ENCODE data around the gene PTAFR. TPM values are rescaled to one million over a fixed set of nuclear protein-coding genes. Genes with fewer than 3 reads are reported as not detected.

PTAFR gene
- total RNA-seq, 4 donors from 2014 or later: 3.5 to 11.1 (median 5.9) TPM

GRCh38 chr1:28185071-28185470 lies 8.6 kb upstream of the PTAFR start:
- Histone ChIP-seq H3K27me3 (no peaks in the 10 kb centered on the region), H3K9me3 (no peaks in the 10 kb centered on the region), H3K4me3 (no peak overlapping the region), H3K4me1 (no peaks in the 10 kb centered on the region), H3K36me3 (no peaks in the 10 kb centered on the region), H3K27ac (no peak overlapping the region)
- TF ChIP-seq POLR2A (IDR thresholded peaks at IDR 0.05) (no peak), CTCF (IDR thresholded peaks at IDR 0.05) (no peak), EP300 (IDR thresholded peaks at IDR 0.05) (no peak)
- DNase-seq (ENCODE audit: low spot score in 2 of 2): no peak
- 81 to 88% methylated on average over 1 of the region's 1 CpG for WGBS, 2 donors

GRCh38 chr1:28180306-28181305 lies 4.1 kb upstream of the PTAFR start:
- no peaks in the 10 kb centered on the region for H3K36me3 ChIP-seq
- 59 to 60% methylated on average over 12 of the region's 12 CpGs for WGBS, 2 donors
- H3K4me3 ChIP-seq: no peak overlapping the region
- no peaks in the 10 kb centered on the region for H3K4me1 ChIP-seq
- no peak for DNase-seq (ENCODE audit: low spot score in 2 of 2)
- TF ChIP-seq EP300 (IDR thresholded peaks at IDR 0.05) (no peak), POLR2A (IDR thresholded peaks at IDR 0.05) (no peak), CTCF (IDR thresholded peaks at IDR 0.05) (no peak)
- no peak overlapping the region for H3K27ac ChIP-seq
- H3K27me3 ChIP-seq: no peaks in the 10 kb centered on the region
- H3K9me3 ChIP-seq: no peaks in the 10 kb centered on the region

- WGBS, 2 donors: 88 to 91% methylated on average over 15 of the region's 15 CpGs
- Histone ChIP-seq H3K4me1 (peaks cover 0 to 2% (median 0%) of the 10 kb centered on the region in 4 donors), H3K36me3 (no peaks in the 10 kb centered on the region), H3K4me3 (no peak overlapping the region), H3K27ac (no peak overlapping the region), H3K27me3 (no peaks in the 10 kb centered on the region), H3K9me3 (no peaks in the 10 kb centered on the region)
- TF ChIP-seq EP300 (IDR thresholded peaks at IDR 0.05) (no peak), CTCF (IDR thresholded peaks at IDR 0.05) (no peak), POLR2A (IDR thresholded peaks at IDR 0.05) (no peak)
- no peak for DNase-seq (ENCODE audit: low spot score in 2 of 2)
Measured at GRCh38 chr1:28178690-28179485, 2.4 kb upstream of the PTAFR start.

GRCh38 chr1:28175955-28176485 lies 470 bp downstream of the PTAFR start:
- Histone ChIP-seq H3K27me3 (no peaks in the 10 kb centered on the region), H3K4me3 (peak overlapping the region in 3 of 4 donors; percentile 3 to 36 (median 7)), H3K27ac (peak overlapping the region in 3 of 4 donors; percentile 10 to 67 (median 44)), H3K9me3 (no peaks in the 10 kb centered on the region), H3K36me3 (no peaks in the 10 kb centered on the region), H3K4me1 (peaks cover 0 to 16% (median 5%) of the 10 kb centered on the region in 4 donors)
- TF ChIP-seq POLR2A (IDR thresholded peaks at IDR 0.05) (no peak), EP300 (IDR thresholded peaks at IDR 0.05) (no peak), CTCF (IDR thresholded peaks at IDR 0.05) (no peak)
- DNase-seq (ENCODE audit: low spot score in 2 of 2): no peak
- WGBS, 2 donors: 75 to 77% methylated on average over 8 of the region's 8 CpGs

All from tibial nerve (tissue), 4 donors.